H1 (cell line): Measurements from ENCODE around the gene ENKUR. TPM values are rescaled to one million over a fixed set of nuclear protein-coding genes. Genes with fewer than 3 reads are reported as not detected.

ENCODE experiments used
- BCL11A ChIP-seq, 2 experiments: IDR thresholded peaks; one replicate each; pipeline ENCODE4 v1.6.1; 2011; ENCODE audit warnings: low read depth in 2 of 2, low read length in 2 of 2, mild to moderate bottlenecking in 2 of 2
- JUN ChIP-seq: IDR thresholded peaks from 2 replicates; pipeline ENCODE4 v1.6.1; 2011; ENCODE audit warnings: low read depth, mild to moderate bottlenecking, improper control_type of control experiment, low read length
- TAF7 ChIP-seq: optimal IDR thresholded peaks from 2 replicates; pipeline ENCODE3; 2011; ENCODE audit warnings: low read depth, mild to moderate bottlenecking, inconsistent platforms, low read length, moderate library complexity, borderline replicate concordance
- polyA plus RNA-seq, 7 experiments: library from polyadenylated mRNA; depleted of rRNA in 3 of 7; stranded (reverse) in 5 of 7; unstranded in 2 of 7; fragments of >200 nt in 5 of 7; fragments of 200-250 nt in 2 of 7; gene quantifications; 1 replicate in 5 of 7; 2 replicates in 1 of 7; 4 replicates in 1 of 7; pipeline versions ENCODE4 v1.2.1 to v1.2.3, GENCODE V29; 2011 to 2013; ENCODE audit warnings: missing spikeins in 2 of 7, mixed read lengths in 2 of 7
- total RNA-seq: library from RNA; stranded (reverse); fragmentation: NEBNext Ultra II Directional; extraction: Animal tissue kit (Norgen Biotek cat#: 25700); gene quantifications from 2 replicates; pipeline ENCODE4 v1.2.1, GENCODE V29; 2021

The ENKUR gene
- total and polyA plus RNA-seq, 2 of the 8 experiments (the other 6 are each of a cell fraction or from before 2014, with no cell fraction given), result not detected

GRCh38 chr10:24988831-24989640 is 26.9 kb downstream of the ENKUR start (continued):
- TF ChIP-seq TAF7, result no peak
- TF ChIP-seq JUN, result no peak
- TF ChIP-seq BCL11A (IDR thresholded peaks at IDR 0.05; ENCODE audit: low read depth in 2 of 2, low read length in 2 of 2), result no peak
